ENCODE results near the gene SLC6A7.

SLC6A7 gene

DNA sequence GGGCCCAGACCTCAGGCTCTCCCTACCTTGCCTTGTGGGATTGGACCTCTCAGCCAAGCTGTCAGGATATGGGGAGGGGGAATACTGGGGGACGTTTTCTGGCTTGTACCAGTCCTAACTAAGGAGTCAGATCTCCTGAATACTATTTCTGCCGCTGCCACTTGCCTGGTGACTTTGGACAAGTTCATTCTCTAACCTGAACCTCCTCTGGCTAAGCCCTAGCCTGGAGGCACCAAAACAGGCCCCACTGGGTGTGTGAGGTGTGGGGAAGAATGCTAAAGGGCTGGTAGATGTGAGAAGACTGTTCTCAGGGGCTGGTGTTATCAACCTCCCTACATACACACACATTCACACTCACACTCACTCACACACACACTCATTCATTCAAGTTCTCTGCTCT is 1.1 kb downstream of the SLC6A7 start:
- DNase-seq (ENCODE audit: low spot score), result no peak

DNA sequence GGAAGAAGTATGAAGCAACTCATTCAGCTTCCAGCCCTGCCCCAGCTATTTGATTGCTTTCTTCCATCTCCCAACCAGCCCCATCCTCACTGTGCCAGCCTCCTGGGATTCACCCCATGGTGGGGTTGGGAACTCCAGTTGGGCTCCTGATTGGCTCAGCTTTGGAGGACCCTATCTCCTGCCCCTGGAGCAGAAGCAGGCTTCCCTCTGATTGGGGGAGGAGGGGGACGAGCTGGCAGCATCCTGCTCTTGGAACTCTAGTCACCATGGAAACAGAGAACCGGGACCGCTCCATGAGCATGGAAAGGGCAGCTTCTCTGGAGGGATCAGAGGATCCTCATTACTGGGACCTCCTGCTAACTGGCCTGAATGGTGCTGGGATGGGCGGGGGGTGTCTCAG is 2.6 kb downstream of the SLC6A7 start:
- DNase-seq (ENCODE audit: low spot score), result no peak

DNA sequence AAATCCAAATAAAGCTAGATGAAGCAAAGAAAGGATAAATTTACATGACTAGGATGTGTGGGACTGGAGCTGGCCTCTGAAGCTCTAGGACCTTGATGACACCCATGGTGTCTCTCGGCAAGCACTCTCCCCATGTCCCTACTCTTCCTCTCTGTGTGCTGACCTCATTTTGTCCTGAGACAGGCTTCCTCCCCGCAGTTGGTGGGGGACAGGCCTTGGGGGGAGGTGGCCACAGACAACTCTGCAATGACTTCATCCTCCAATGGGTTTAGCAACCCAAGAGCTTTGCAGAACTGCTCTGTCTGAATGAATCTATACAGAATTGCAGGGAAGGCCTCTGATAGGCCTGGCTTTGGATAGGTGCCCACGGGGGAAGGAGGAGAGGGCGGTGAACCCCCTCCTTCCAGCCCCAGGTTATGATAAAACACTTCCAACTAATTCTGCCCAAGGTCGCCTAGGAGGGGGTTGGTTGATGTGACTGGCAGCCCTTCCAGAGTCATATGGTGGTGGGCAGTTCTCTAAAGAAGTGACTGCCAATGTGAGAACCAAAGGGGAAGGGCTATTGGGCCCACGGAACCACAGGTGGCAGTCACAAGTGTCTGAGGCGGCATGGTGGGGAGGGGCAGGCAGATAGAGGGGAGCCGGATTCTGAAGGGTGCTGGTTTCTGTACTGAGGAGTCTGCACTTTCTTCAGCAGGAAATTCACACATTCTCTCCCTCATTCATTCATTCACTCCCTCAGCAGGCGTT is 6.0 kb downstream of the SLC6A7 start:
- DNase-seq (ENCODE audit: low spot score), result no peak

DNA sequence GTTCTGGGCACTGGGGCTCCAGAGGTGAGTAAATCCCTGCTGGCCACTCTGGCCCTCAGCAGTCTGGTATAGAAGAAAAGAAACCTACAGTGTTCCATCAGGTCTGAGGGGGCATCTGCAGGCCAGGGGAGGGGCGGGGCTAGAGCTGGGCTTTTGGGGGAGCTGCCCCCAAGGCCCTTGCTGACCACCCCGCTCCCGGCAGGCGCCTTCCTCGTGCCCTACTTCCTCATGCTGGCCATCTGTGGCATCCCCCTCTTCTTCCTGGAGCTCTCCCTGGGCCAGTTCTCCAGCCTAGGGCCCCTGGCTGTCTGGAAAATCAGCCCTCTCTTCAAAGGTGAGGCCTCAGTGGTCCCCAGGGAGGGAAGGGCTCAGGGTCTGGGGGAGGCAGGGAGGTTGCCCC is 6.7 kb downstream of the SLC6A7 start:
- no peak for DNase-seq (ENCODE audit: low spot score)

DNA sequence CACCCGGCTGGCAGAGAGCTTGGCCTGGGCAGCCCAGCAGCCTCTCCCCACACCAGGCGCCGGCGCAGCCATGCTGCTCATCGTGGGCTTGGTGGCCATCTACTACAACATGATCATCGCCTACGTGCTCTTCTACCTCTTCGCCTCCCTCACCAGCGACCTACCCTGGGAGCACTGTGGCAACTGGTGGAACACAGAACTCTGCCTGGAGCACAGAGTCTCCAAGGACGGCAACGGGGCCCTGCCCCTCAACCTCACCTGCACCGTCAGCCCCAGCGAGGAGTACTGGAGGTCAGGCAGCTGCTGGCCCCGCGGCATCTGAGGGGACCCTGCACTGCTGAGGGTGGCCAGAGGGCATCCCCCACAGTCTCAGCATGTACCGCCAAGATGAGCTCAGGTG is 7.1 kb downstream of the SLC6A7 start:
- no peak for DNase-seq (ENCODE audit: low spot score)

DNA sequence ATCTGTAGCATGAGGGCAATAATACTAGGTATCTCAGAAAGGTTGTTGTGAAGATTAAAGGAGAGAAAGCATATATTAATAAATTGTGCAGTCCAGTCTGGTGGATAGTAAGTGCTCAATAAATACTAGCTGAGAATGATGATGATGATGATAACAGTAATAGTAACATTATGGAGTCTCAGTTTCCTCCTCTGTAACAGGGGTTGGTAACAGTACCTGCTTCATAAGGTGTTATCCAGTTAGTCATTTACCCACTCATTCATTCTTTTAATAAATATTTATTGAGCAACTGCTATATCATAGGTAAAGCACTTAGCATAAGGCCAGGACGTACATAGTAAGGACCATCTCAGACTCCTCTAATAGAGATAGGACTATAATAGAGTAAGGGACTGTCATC is 7.6 kb downstream of the SLC6A7 start:
- no peak for DNase-seq (ENCODE audit: low spot score)

DNA sequence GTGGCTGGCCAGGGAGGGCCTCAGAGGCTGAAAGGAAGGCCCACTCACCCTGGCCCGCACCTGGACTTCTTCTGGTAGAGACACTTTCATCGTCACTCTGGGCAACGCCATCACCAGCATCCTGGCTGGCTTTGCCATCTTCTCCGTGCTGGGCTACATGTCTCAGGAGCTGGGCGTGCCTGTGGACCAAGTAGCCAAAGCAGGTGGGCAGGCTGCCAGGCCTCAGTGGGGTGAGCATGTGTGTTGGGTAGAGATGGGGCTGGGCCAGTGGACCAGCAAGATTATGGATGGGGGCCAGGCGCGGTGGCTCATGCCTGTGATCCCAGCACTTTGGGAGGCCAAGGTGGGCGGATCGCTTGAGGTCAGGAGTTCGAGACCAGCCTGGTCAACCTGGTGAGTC is 12.6 kb downstream of the SLC6A7 start:
- DNase-seq (ENCODE audit: low spot score), result no peak

DNA sequence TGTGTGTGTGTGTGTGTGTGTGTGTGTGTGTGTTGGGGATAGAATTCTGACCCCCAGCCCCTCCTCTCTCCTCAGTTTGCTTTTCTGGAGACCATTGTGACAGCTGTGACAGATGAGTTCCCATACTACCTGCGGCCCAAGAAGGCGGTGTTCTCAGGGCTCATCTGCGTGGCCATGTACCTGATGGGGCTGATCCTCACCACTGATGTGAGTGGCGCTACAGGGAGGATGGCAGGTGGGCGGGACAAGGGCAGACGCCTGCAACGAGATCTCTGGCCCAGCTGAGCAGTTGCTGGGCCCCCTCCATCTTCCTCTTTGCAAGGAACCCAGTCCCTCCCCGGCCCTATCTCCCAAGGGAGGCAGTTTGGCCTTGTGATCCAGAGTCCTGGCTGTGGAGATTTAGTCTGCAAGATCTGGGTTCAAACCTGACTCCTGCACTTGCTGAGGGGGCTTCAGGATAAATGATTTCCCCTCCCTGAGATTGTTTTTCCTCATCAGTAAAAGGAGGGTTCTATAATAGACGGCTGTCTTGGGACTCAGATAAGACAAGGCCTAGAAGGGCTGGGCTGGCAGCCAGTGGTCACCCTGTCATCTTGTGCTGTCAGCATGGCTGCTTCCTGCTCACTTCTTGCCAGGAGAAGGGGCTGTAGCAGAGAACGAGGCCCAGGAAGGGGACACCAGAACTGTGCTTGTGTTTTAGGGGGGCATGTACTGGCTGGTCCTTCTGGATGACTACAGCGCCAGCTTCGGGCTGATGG is 14.1 kb downstream of the SLC6A7 start:
- no peak for DNase-seq (ENCODE audit: low spot score)

DNA sequence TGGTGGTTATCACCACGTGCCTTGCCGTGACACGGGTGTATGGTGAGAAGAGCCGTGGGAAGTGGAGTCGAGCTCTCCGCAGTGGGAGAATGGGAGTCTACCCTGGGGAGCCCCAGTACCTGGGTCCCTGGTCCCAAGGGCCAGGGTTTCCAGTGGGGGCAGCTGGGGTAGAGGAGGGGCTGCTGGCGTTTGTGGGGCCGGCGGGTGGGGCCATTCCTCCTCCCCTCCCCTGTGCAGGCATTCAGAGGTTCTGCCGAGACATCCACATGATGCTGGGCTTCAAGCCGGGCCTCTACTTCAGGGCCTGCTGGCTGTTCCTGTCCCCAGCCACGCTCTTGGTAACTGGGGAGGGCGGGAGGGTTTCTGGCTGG is 14.7 kb downstream of the SLC6A7 start:
- no peak for DNase-seq (ENCODE audit: low spot score)

DNA sequence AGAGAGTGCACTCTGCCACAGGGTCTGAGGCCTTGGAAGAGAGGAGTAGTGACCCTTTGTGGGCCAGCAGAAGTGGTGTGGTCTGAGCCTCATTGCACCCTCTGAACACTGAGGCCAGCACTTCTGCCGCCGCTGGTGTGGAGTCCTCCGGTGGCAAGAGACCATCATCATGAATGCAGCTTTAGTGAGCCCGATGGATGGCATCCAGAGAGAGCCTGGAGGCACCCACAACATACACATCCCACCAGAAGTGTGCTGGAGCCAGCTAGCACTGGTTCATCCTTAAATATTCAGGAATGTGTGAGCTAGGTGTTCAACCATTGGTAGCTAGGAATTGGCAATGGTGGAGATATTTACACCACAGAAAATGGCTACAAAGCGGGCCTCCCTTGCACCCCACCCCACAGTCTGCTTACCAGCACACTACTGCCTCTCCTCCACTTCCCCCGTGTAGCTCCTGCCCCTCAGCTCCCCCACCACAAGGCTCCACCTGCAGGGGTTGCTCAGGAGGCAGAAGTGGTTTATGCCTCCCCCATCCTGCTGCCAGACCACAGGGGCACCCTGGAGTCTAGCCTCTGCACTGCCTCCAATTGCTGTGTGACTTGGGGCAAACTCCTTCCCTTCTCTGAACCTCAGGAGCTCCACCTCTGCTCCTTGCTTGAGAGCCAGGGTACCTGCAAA is 16.4 kb downstream of the SLC6A7 start:
- DNase-seq (ENCODE audit: low spot score), result peak; percentile 29

DNA sequence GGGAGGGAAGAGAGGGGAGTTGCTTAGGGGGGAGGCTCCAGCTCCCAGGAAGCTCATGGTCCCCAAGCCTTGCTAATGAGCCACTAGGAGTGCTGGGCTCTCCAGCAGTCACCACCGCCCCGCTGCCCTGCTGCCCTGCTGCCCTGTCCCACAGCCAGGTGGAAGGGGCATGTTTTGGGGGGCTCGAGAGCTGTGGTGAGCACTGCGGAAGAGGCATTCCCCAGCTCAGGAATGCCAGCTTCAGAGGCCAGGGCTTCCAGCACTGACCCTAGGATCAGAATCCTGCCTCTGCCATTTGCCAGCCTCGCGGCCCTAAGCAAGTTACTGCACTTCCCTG is 16.9 kb downstream of the SLC6A7 start:
- no peak for DNase-seq (ENCODE audit: low spot score)

DNA sequence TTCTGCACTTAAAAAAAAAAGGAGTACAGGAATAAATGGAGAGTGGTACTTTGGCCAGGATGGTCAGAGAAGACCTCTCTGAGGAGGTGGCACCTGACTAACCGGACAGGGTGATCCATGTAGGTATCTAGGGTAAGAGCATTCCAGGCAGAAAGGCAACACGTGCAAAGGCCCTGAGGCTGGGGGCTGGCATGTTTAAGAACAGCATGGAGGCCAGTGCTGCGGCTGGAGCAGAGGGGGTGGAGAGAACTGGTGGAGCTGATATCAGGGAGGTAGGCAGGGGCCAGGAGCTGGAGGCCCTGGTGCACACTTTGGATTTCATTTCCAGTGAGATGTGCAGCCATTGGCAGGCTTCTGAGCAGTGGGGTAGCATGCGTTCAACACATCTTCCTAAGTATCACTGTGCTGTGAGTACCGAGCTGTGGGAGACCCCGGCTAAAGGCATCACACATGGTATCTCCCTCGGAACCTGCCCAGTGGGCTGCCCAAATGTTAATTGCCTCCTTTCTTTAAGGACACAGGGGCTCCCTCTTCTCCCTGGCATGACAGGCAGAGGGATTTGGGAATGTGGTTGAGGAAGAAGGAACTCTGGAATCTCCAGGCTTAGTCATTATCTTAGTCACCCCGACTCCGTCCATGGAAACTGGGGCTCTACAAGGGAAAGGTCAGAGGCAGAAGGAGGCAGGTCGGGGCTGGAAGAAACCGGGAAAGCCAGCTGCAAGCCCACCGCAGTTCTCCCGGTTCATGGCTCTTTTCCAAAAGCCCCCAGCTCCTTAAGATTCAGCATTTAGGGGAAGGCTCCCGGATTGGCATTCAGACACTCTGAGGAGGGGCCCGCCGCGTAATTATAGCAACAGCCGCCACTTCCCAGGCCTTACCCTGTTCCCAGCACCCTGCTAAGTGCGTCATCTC is 18.6 kb downstream of the SLC6A7 start:
- DNase-seq (ENCODE audit: low spot score), result no peak

DNA sequence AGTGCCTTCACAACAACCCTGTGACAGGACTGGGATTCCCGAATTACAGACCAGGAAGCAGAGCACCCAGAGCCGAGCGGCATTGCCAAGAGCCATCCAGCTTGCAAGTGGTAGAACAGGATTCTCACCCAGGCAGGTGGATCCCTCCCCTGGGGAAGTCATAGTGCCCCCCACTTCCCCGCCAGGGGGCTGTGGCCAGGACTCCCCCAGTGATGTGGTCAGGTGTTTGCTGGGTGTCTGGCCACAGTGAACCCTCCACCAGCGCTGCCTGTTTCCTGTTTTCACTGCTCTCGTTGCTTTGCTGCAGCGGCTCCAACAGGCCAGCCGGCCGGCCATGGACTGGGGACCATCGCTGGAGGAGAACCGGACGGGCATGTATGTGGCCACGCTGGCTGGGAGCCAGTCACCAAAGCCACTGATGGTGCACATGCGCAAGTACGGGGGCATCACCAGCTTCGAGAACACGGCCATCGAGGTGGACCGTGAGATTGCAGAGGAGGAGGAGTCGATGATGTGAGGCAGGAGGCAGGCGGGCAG is 19.3 kb downstream of the SLC6A7 start:
- DNase-seq (ENCODE audit: low spot score), result no peak

DNA sequence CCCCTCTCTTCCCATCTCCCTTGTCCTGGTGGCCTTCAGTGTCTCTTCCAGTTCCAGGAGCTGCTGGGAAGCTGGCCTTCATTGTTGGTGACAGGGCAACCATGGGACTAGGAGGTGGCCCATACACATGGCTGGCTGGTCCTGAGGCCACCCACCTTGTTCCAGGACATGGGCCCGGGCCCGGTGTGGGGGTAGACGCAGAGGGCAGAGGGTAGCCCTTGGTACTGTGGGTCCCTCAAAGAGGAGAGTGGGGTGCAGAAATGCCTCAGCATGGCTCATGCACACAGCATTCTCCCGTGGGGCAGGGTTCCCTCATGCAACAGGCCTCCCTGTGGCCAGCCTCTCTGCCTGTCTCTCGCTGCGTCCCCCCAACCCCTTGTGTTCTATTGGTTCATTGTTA is 20.8 kb downstream of the SLC6A7 start:
- DNase-seq (ENCODE audit: low spot score), result no peak

DNA sequence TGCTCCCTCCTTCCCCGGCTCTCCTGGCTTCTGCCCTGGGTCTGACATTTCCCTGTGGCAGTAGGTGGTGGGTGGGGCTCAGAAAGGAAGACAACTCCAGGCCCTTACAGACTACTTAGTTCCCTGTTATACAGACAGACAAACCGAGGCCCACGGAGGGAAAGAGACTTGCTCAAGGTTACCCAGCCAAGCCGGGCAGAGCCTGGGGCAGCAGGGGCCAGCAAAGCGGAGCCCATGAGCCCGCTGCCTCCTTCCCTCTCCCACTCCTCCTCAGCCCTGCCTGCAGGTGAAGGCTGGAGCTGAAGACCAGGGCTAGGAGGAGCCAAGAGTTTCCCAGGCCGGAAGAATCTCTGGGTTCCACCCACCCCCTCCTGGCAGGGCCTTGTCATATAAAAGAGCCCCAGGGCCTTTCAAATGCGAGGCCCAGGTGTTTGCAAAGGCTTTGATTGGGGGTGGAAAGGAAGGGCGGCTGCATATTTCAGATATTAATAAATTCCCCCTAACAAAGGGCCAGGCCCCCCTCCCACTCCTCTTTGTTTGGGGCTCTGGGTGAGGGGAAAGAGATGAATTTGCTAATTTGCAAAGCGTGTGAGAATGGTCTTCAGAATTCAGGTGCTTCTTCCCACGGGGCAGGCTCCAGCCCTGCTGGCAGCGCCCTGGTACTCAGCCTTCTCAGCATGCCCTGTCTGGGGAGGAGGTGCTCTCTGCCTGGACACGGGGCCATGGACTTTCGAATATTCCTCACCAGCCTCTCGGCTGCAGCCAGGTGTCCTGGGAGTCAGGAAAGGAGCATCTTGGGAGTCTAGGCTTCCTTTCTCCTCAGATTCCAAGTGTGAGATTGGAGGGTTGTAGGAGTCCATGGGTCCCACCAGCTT is 21.5 kb downstream of the SLC6A7 start:
- DNase-seq (ENCODE audit: low spot score), result no peak

DNA sequence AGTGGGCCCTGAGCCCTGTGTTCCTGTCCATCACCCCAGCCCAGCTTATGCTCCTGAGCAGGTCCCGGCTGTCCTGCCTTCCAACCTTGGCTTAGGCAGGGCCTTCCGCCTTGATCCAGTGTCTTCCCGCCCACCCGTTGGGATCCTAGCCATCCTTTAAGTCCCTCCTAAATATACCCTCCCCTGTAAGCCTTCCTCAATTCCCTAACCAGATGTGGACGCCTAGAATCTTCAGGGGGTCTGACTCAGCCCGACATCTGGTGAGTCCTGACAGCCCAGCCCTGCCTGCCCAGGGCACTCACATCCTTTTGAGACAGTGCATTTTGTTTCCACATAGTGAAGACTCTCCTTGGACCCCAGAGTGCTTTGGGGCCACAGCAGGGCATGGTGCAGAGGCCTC is 23.7 kb downstream of the SLC6A7 start:
- DNase-seq (ENCODE audit: low spot score), result no peak

DNA sequence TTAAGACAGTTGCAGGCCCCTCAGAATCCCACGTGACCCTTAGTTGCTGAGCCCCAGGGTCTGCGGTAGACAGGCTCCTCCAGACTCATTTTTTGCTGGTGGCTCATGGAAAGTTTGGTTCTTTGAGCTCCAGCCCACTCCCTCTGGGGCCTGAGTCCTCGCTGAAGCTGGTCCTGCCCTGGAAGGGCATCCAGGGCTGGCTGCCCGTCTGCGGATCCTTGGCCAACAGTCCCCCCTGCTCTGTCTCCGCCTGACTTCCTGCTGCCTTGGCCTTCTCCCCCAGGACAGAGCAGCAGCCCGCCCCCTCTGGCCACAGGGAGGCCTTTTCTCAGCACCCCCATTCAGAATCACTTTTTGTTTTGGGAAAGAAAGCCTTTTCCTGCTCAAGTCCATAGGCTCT is 24.4 kb downstream of the SLC6A7 start:
- no peak for DNase-seq (ENCODE audit: low spot score)

DNA sequence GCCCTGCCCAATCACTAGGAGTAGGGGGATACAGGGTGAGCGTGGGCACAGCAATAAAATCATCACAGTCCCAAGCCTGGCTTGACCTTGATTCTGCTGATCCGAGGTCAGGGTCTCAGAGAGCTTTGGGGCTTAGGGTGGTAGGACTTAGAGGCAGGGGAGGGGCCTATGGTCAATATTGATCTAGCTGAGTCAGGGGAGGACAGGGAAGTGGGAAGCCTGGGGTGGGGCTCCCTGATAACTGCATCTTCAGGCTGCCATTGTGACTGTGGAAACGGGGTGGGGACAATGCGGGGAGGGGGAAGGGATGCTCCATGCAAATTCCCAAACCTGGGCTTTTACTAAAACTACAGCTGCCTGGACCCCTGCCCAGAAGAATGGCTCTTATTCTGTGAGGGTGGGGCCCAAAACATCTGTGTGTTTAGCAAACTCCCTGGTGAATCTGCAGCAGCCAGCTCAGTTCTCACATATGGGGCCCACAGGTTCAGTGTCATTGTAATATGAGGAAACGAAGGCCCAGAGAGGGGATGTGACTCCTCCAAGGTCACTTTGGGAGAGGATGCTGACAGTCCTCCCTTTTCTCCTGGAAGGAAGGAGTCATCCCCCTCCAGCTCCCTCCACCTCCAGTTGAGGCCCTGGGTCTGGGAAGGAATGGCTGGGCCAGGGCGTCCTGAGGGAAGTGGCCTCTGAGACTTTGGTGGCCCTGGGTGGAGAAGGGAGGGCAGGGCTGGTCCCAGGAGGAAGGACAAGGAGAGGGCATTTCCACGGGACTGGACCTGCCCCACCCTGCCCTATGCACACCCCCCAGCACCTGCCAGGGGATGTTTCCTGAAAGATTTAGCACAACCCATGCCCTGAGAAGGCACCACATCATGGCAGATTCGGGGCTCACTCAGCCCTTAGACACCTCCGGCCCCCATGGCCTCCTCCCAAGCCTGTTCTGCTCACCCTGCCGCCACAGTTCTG is 26.4 kb downstream of the SLC6A7 start:
- no peak for DNase-seq (ENCODE audit: low spot score)

DNA sequence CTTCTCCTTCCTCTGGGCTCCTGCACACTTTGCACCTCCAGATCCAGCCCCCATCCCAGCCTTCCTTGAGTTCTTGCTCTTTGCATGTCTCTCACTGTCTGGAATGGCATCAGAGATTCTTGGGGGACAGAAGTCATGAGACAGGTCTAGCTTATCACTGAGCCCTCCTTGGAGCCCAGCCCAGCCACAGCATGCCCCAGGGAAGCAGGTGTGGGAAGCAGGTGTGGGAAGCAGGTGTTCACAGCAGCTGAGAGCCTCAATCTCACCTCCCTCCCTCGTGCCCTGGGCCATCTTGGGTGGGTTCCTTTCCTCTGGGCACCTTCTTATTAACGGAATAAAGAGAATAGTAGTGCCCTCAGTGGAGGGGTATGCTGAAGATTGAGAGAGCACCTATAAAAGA is 27.2 kb downstream of the SLC6A7 start:
- no peak for DNase-seq (ENCODE audit: low spot score)
